Metanephros (tissue), 2 donors: Measurements from ENCODE around the gene TPST1. TPM values are rescaled to one million over a fixed set of nuclear protein-coding genes. Genes with fewer than 3 reads are reported as not detected.

Source experiments
- small RNA-seq: library from RNA; depleted of rRNA; stranded (forward); fragments of <200 nt; gene quantifications from one replicate; pipeline ENCODE3, GENCODE V24; 2014; ENCODE audit warnings: low replicate concordance
- total RNA-seq: library from RNA; depleted of rRNA; stranded (reverse); fragments of >200 nt; gene quantifications from one replicate; pipeline ENCODE4 v1.2.3, GENCODE V29; 2014

TPST1 gene
- 62.7 TPM for total RNA-seq

DNA sequence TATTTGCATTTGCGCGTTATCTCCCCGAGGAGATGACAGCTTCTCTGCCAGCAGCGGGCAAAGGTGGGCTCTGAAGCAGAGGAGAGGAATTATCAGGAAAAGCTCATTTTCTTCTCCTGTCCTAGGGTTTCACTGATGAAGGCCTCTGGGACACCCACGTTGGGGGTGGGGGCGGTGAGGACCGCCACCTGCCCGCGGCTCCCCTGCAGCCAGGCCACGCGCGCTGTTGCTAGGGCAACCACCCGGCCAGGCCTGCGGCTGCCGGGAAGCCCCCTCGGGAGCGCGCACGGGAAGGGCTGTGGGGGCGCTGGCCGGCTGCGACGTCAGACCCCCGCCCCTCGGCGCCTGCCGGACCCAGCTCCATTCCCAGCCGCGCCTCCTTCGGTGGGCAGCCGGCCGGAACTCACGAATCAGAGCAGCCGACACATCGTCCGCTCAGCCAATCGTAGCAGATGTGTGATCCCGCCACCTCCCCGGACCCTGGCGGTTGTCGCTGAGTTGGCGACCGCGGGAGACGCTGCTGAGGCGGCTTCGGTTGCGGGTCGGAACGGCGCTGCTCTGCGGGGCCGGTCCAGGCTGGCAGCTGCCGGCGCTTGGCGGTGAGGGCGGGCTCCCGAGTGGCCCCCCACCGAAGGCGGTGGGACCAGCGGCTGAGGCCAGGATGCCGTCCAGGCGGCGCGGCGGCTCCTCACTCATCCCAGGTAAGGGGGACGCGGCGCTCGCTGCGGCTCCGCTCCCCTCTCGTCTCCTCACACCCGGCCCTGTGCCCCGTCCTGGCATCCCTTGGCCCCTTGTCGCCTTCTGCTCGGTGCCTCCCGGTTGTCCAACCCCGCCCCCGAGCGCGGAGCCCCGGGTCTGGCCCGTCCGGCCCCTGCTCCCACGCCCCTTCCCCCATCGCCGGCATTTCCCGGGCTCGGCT is at the start of gene TPST1:
TSS of gene TPST1 (plus strand) at position 513 of the 919 bp plus-strand sequence. CDS start 35,092 bp downstream, outside the sequence.

Small RNA genes within 50 kb of the gene (small RNA-seq; reads per million reads assigned to genes)
- gene RNU6-313P, result not detected

Other genes starting within 250 kb of the TPST1 start
- 50.1 TPM for gene GUSB, start 223.1 kb upstream of the TPST1 start, total RNA-seq
- gene ASL, start 129.5 kb upstream of the TPST1 start, total RNA-seq, result 30.9 TPM
- gene CRCP, start 90.5 kb upstream of the TPST1 start, total RNA-seq, result 28.9 TPM